Endothelial cell of umbilical vein (primary cell): Measurements from ENCODE around the gene HSPA12A.

ENCODE experiments used
- EZH2 ChIP-seq: IDR thresholded peaks from 2 replicates; pipeline ENCODE4 v1.6.1; 2012; ENCODE audit warnings: borderline replicate concordance, low read depth, mild to moderate bottlenecking, moderate library complexity, low read length, inconsistent platforms; ENCODE audit not compliant: severe bottlenecking
- JUN ChIP-seq: IDR thresholded peaks from 2 replicates; pipeline ENCODE4 v1.6.1; 2011; ENCODE audit warnings: borderline replicate concordance, low read depth; ENCODE audit not compliant: insufficient read length, insufficient read depth
- POLR2A ChIP-seq: IDR thresholded peaks from 2 replicates; pipeline ENCODE4 v1.6.1; 2012; ENCODE audit warnings: low read depth, mild to moderate bottlenecking, control low read depth, low read length
- POLR2AphosphoS5 ChIP-seq: IDR thresholded peaks from 2 replicates; pipeline ENCODE4 v1.6.1; 2012; ENCODE audit warnings: low read depth, mild to moderate bottlenecking, control low read depth, low read length, moderate library complexity; ENCODE audit not compliant: insufficient read depth
- TF ChIP-seq, protein P1 (sequence below), 2 donors: IDR thresholded peaks; 1 replicate in 1 of 2; 2 replicates in 1 of 2; pipeline ENCODE4 v1.5.1; 2011; ENCODE audit warnings: low read length in 2 of 2, mild to moderate bottlenecking in 2 of 2, moderate library complexity in 2 of 2, control low read depth in 1 of 2, inconsistent platforms in 1 of 2, low read depth in 1 of 2; ENCODE audit not compliant: insufficient read depth in 1 of 2; ENCODE audit errors: extremely low read depth in 1 of 2

DNA sequence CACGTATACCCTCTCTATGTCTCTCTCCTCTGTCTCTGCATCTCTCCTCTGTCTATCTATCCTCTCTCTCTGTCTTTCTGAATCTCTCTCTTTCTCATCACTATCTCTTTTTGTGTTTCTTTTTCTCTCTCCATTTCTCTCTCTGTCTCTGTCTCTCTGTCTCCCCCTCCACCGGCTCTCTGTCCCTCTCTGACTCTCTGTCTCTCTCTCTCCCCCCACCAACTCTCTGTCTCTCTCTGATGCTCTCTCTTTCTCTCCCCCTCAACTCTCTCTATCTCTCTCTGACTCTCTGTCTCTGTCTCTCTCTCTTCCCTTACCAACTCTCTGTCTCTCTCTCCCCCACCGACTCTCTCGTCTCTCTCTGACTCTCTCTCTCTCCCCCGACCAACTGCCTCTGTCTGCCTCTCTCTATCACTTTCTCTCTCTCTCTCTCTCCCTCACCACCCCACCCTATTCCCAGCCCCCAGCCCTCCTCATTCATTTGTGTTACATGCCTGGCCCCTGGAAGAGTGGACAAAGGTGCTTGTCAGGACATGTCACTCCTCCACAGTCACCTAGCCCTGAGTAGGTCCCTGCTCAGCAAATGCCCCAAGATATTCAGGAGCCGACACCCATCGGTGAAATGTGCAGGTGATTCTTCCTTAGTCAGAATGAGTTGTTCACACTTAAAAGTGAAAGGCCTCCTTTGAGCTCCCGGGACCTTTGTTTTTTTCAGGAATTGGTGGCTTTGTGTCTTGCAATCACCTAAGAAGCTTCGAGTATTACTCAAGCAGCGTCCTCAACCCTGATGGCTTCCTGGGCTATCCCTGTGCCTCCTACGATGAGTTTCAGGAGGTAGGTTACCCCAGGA, 108.0 kb downstream of the HSPA12A start:
- TF ChIP-seq, protein P1, sequence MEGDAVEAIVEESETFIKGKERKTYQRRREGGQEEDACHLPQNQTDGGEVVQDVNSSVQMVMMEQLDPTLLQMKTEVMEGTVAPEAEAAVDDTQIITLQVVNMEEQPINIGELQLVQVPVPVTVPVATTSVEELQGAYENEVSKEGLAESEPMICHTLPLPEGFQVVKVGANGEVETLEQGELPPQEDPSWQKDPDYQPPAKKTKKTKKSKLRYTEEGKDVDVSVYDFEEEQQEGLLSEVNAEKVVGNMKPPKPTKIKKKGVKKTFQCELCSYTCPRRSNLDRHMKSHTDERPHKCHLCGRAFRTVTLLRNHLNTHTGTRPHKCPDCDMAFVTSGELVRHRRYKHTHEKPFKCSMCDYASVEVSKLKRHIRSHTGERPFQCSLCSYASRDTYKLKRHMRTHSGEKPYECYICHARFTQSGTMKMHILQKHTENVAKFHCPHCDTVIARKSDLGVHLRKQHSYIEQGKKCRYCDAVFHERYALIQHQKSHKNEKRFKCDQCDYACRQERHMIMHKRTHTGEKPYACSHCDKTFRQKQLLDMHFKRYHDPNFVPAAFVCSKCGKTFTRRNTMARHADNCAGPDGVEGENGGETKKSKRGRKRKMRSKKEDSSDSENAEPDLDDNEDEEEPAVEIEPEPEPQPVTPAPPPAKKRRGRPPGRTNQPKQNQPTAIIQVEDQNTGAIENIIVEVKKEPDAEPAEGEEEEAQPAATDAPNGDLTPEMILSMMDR (IDR thresholded peaks at IDR 0.05; ENCODE audit: extremely low read depth in 1 of 2, insufficient read depth in 1 of 2, low read depth in 1 of 2, low read length in 2 of 2), result no peak
- TF ChIP-seq EZH2 (no peak), POLR2A (no peak), POLR2AphosphoS5 (no peak), JUN (no peak)
